Cortex of kidney (tissue), 1 donor: ENCODE measurements around the gene COPZ1.
"Not testable (repeated sequence)": the region's sequence is repeated elsewhere in the genome, so short reads cannot be mapped to it uniquely, and the experiment has no call there.

Source experiments
- DNase-seq: peaks from one replicate; lab custom pipeline; 2025; lab: John Stamatoyannopoulos, UW

COPZ1 gene

GRCh38 chr12:54331461-54331860 lies 6.5 kb downstream of the COPZ1 start:
- no peak for DNase-seq

GRCh38 chr12:54333420-54334034 lies 8.6 kb downstream of the COPZ1 start:
- no peak for DNase-seq

- no peak for DNase-seq
These were observed 12.4 kb downstream of the COPZ1 start for GRCh38 chr12:54337280-54337842.

GRCh38 chr12:54337854-54338650 lies 13.1 kb downstream of the COPZ1 start:
- no peak for DNase-seq

- no peak for DNase-seq
These were observed 13.9 kb downstream of the COPZ1 start for GRCh38 chr12:54338698-54339296.

GRCh38 chr12:54340846-54341245 lies 15.9 kb downstream of the COPZ1 start:
- no peak for DNase-seq

- no peak for DNase-seq
These were observed 16.7 kb downstream of the COPZ1 start for GRCh38 chr12:54341378-54342300.

GRCh38 chr12:54349036-54349435 lies 24.1 kb downstream of the COPZ1 start:
- DNase-seq: no peak

- no peak for DNase-seq
These were observed 24.7 kb downstream of the COPZ1 start for GRCh38 chr12:54349679-54350078.

- no peak for DNase-seq
These were observed 25.8 kb downstream of the COPZ1 start for GRCh38 chr12:54350743-54351142.

GRCh38 chr12:54351341-54351740 lies 26.4 kb downstream of the COPZ1 start:
- no peak for DNase-seq

GRCh38 chr12:54352022-54352531 lies 27.1 kb downstream of the COPZ1 start:
- DNase-seq: no peak

GRCh38 chr12:54352891-54353874 lies 28.3 kb downstream of the COPZ1 start:
- no peak for DNase-seq

- not testable (repeated sequence) for DNase-seq
These were observed 29.3 kb downstream of the COPZ1 start for GRCh38 chr12:54354271-54354670.

- no peak for DNase-seq
These were observed 30.3 kb downstream of the COPZ1 start for GRCh38 chr12:54355104-54355815.

- no peak for DNase-seq
These were observed 31.3 kb downstream of the COPZ1 start for GRCh38 chr12:54356228-54356627.

- DNase-seq: no peak
These were observed 32.0 kb downstream of the COPZ1 start for GRCh38 chr12:54356951-54357356.

- no peak for DNase-seq
These were observed 32.7 kb downstream of the COPZ1 start for GRCh38 chr12:54357506-54358190.
